Body of pancreas (tissue), 4 donors: ENCODE results near the gene TOMM22.

ENCODE experiments used
- POLR2A ChIP-seq, 3 donors: fragments of 450-650 bp; IDR thresholded peaks; one replicate each; pipeline ENCODE4 v1.6.1; 2016; ENCODE audit warnings: antibody characterized with exemption in 3 of 3, mild to moderate bottlenecking in 2 of 3
- TF ChIP-seq, protein P1 (sequence below), 7 experiments: fragments of 450-650 bp in 4 of 7; fragments of 200-600 bp in 3 of 7; sonication (generic) in 3 of 7; IDR thresholded peaks; one replicate each; pipeline ENCODE4 v1.5.1; 2016 to 2019; ENCODE audit warnings: antibody characterized with exemption in 7 of 7

DNA sequence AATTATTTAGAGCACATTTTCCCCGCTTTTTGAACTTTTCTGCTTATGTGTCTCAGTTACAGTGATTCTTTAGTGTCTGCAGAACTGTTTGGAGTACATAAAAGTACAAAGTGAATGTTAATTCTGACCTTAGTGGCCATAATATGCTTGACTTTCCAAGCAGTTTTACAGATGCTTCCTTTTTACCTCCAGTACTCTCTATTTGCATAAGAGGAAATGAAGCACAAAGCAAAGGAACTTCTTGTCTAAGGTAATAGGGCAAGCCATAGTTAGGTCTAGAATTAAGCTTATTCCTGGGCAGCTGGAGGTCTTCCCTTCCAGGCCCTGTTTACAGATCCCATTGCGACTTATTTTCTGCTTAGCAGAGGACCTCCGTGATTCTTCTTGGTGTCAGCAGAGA lies 27.5 kb downstream of the TOMM22 start:
- TF ChIP-seq, protein P1, sequence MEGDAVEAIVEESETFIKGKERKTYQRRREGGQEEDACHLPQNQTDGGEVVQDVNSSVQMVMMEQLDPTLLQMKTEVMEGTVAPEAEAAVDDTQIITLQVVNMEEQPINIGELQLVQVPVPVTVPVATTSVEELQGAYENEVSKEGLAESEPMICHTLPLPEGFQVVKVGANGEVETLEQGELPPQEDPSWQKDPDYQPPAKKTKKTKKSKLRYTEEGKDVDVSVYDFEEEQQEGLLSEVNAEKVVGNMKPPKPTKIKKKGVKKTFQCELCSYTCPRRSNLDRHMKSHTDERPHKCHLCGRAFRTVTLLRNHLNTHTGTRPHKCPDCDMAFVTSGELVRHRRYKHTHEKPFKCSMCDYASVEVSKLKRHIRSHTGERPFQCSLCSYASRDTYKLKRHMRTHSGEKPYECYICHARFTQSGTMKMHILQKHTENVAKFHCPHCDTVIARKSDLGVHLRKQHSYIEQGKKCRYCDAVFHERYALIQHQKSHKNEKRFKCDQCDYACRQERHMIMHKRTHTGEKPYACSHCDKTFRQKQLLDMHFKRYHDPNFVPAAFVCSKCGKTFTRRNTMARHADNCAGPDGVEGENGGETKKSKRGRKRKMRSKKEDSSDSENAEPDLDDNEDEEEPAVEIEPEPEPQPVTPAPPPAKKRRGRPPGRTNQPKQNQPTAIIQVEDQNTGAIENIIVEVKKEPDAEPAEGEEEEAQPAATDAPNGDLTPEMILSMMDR (IDR thresholded peaks at IDR 0.05): no peak
- no peak for TF ChIP-seq POLR2A (IDR thresholded peaks at IDR 0.05)
